H1 (cell line): ENCODE results near the gene PFDN6. TPM values are rescaled to one million over a fixed set of nuclear protein-coding genes. Genes with fewer than 3 reads are reported as not detected.

ENCODE experiments used
- CTCF ChIA-PET: fragments of 300-600 bp; sonication (Branson Sonifier 250); formaldehyde crosslinking; loops from one replicate; lab custom pipeline; 2021; ENCODE audit not compliant: partially characterized antibody; lab: Charles Lee
- POLR2A ChIA-PET: fragments of 300-600 bp; sonication (Branson Sonifier 250); formaldehyde crosslinking; loops from one replicate; lab custom pipeline; 2021; ENCODE audit warnings: inconsistent platforms; ENCODE audit not compliant: partially characterized antibody; lab: Charles Lee
- DNase-seq, 2 experiments: peaks; one replicate each; pipeline versions ENCODE4 v3.0.0 to v3.0.0-alpha.2; 2010 to 2022; ENCODE audit warnings: low spot score in 2 of 2, low read depth in 1 of 2, mixed read lengths in 1 of 2
- FAIRE-seq: peaks from 2 replicates; lab custom pipeline; 2011; peaks lifted over from hg19 to GRCh38; lab: Jason Lieb, UNC
- H2AFZ ChIP-seq: 2 replicates; pipeline ENCODE4 v1.8.1; 2012; ENCODE audit warnings: low read length, inconsistent platforms
- H2AK5ac ChIP-seq: 2 replicates; pipeline ENCODE4 v1.6.1; 2013; ENCODE audit warnings: low read depth, low read length
- H2BK120ac ChIP-seq: replicated peaks from 2 replicates; pipeline ENCODE3; 2013; ENCODE audit warnings: low read depth, low read length, inconsistent platforms
- H2BK12ac ChIP-seq: 2 replicates; pipeline ENCODE4 v1.6.1; 2013; ENCODE audit warnings: low read depth, low read length
- H2BK15ac ChIP-seq: 2 replicates; pipeline ENCODE4 v1.6.1; 2013; ENCODE audit warnings: low read length
- H2BK20ac ChIP-seq: 2 replicates; pipeline ENCODE4 v1.6.1; 2013; ENCODE audit warnings: low read length
- H2BK5ac ChIP-seq: 2 replicates; pipeline ENCODE4 v1.6.1; 2013; ENCODE audit warnings: low read depth, low read length
- H3K14ac ChIP-seq: 2 replicates; pipeline ENCODE4 v1.6.1; 2013; ENCODE audit warnings: inconsistent platforms; ENCODE audit not compliant: insufficient read length
- H3K18ac ChIP-seq: 2 replicates; pipeline ENCODE4 v1.6.1; 2013; ENCODE audit warnings: low read length; ENCODE audit errors: extremely low read depth
- H3K23ac ChIP-seq: 2 replicates; pipeline ENCODE4 v1.6.1; 2013; ENCODE audit warnings: inconsistent platforms; ENCODE audit not compliant: insufficient read length
- H3K23me2 ChIP-seq: 2 replicates; pipeline ENCODE4 v1.6.1; 2013; ENCODE audit warnings: low read depth, low read length
- H3K27ac ChIP-seq: 2 replicates; pipeline ENCODE4 v1.6.1; 2011; ENCODE audit warnings: low read depth, low read length, inconsistent platforms
- H3K27me3 ChIP-seq, 4 experiments: replicated peaks in 1 of 4; 1 replicate in 1 of 4; 2 replicates in 3 of 4; pipeline versions ENCODE4 v1.6.1 to v1.8.1; 2011 to 2013; ENCODE audit warnings: low read length in 3 of 4, mild to moderate bottlenecking in 3 of 4, inconsistent platforms in 2 of 4, mixed read lengths in 2 of 4, moderate library complexity in 1 of 4; ENCODE audit not compliant: control insufficient read depth in 3 of 4, insufficient read depth in 3 of 4; ENCODE audit errors: extremely low read depth in 1 of 4
- H3K36me3 ChIP-seq, 4 experiments: 2 replicates each; pipeline versions ENCODE4 v1.6.1 to v1.8.1; 2011 to 2013; ENCODE audit warnings: mild to moderate bottlenecking in 4 of 4, low read length in 3 of 4, moderate library complexity in 2 of 4, control low read depth in 1 of 4, inconsistent platforms in 1 of 4; ENCODE audit not compliant: insufficient read depth in 4 of 4, control insufficient read depth in 2 of 4
- H3K4ac ChIP-seq: replicated peaks from 2 replicates; pipeline ENCODE3; 2013; ENCODE audit warnings: low read length, low read depth, mixed read lengths, inconsistent platforms; ENCODE audit not compliant: insufficient read length
- H3K4me1 ChIP-seq, 4 experiments: replicated peaks in 1 of 4; 1 replicate in 1 of 4; 2 replicates in 3 of 4; pipeline versions ENCODE4 v1.6.1 to v1.8.1; 2011 to 2013; ENCODE audit warnings: low read length in 3 of 4, inconsistent platforms in 2 of 4, mixed read lengths in 1 of 4; ENCODE audit not compliant: insufficient read depth in 4 of 4, control insufficient read depth in 3 of 4
- H3K4me2 ChIP-seq, 2 experiments: 2 replicates each; pipeline versions ENCODE4 v1.6.1 to v1.8.1; 2011 to 2013; ENCODE audit warnings: low read depth in 2 of 2, low read length in 2 of 2, control low read depth in 1 of 2, inconsistent platforms in 1 of 2, mild to moderate bottlenecking in 1 of 2; ENCODE audit not compliant: insufficient read depth in 1 of 2
- H3K4me3 ChIP-seq, 4 experiments: fragments of 200-600, 300-600 bp in 1 of 4; sonication (generic), shearing (Covaris generic), sonication (Bioruptor Twin) in 1 of 4; 2 replicates each; pipeline versions ENCODE4 v1.5.1 to v1.8.1; 2011 to 2016; ENCODE audit warnings: low read length in 4 of 4, low read depth in 3 of 4, control low read depth in 2 of 4, inconsistent platforms in 2 of 4, mild to moderate bottlenecking in 2 of 4, mixed read lengths in 1 of 4, moderate library complexity in 1 of 4; ENCODE audit not compliant: insufficient read depth in 2 of 4; ENCODE audit errors: extremely low read depth in 1 of 4
- H3K56ac ChIP-seq: replicated peaks from 2 replicates; pipeline ENCODE3; 2013; ENCODE audit warnings: low read depth, mild to moderate bottlenecking, mixed read lengths, low read length, inconsistent platforms; ENCODE audit not compliant: insufficient read length
- H3K79me1 ChIP-seq: 2 replicates; pipeline ENCODE4 v1.6.1; 2013; ENCODE audit warnings: low read depth, low read length, control low read depth
- H3K79me2 ChIP-seq, 2 experiments: 2 replicates each; pipeline versions ENCODE4 v1.6.1 to v1.8.1; 2012 to 2013; ENCODE audit warnings: low read length in 2 of 2, mild to moderate bottlenecking in 2 of 2, inconsistent platforms in 1 of 2; ENCODE audit not compliant: insufficient read depth in 2 of 2, control insufficient read depth in 1 of 2
- H3K9ac ChIP-seq, 4 experiments: replicated peaks in 1 of 4; 1 replicate in 1 of 4; 2 replicates in 3 of 4; pipeline versions ENCODE4 v1.6.1 to v1.8.1; 2011 to 2013; ENCODE audit warnings: low read depth in 3 of 4, low read length in 3 of 4, control low read depth in 2 of 4, mild to moderate bottlenecking in 2 of 4, moderate library complexity in 2 of 4, inconsistent platforms in 1 of 4; ENCODE audit errors: extremely low read depth in 1 of 4
- H3K9me3 ChIP-seq, 2 experiments: 2 replicates each; pipeline versions ENCODE4 v1.6.1 to v1.8.1; 2012 to 2013; ENCODE audit warnings: mild to moderate bottlenecking in 2 of 2, moderate library complexity in 2 of 2, control low read depth in 1 of 2, inconsistent platforms in 1 of 2, low read depth in 1 of 2, low read length in 1 of 2, mixed read lengths in 1 of 2; ENCODE audit not compliant: insufficient read depth in 2 of 2
- H4K20me1 ChIP-seq, 2 experiments: replicated peaks in 1 of 2; 2 replicates each; pipeline versions ENCODE3 to v1.8.1; 2011 to 2013; ENCODE audit warnings: inconsistent platforms in 2 of 2, low read length in 2 of 2, mild to moderate bottlenecking in 1 of 2; ENCODE audit not compliant: insufficient read depth in 2 of 2, control insufficient read depth in 1 of 2
- H4K5ac ChIP-seq: 2 replicates; pipeline ENCODE4 v1.6.1; 2013; ENCODE audit warnings: low read length, low read depth, mixed read lengths, inconsistent platforms; ENCODE audit not compliant: insufficient read length
- H4K8ac ChIP-seq: 2 replicates; pipeline ENCODE4 v1.8.0; 2013; ENCODE audit warnings: mild to moderate bottlenecking, moderate library complexity, low read length, inconsistent platforms; ENCODE audit not compliant: insufficient read depth; ENCODE audit errors: extremely low read depth
- H4K91ac ChIP-seq: replicated peaks from 2 replicates; pipeline ENCODE3; 2013; ENCODE audit warnings: low read length, mixed read lengths, inconsistent platforms; ENCODE audit not compliant: insufficient read length
- JUND ChIP-seq: IDR thresholded peaks from 2 replicates; pipeline ENCODE4 v1.6.1; 2011; ENCODE audit warnings: mild to moderate bottlenecking, improper control_type of control experiment, low read length
- KDM4A ChIP-seq: IDR thresholded peaks from one replicate; pipeline ENCODE4 v1.7.1; 2012; ENCODE audit warnings: low read depth, mild to moderate bottlenecking, moderate library complexity, low read length, inconsistent platforms; ENCODE audit not compliant: severe bottlenecking
- POLR2A ChIP-seq, 2 experiments: IDR thresholded peaks; 1 replicate in 1 of 2; 2 replicates in 1 of 2; pipeline ENCODE4 v1.6.1; 2011; ENCODE audit warnings: low read depth in 2 of 2, low read length in 2 of 2, mild to moderate bottlenecking in 2 of 2; ENCODE audit errors: control extremely low read depth in 1 of 2
- POLR2AphosphoS5 ChIP-seq: IDR thresholded peaks from 2 replicates; pipeline ENCODE4 v1.6.1; 2011; ENCODE audit warnings: low read depth, low read length
- SAP30 ChIP-seq: fragments of 300-600 bp; sonication (generic); IDR thresholded peaks from 2 replicates; pipeline ENCODE4 v1.7.1; 2012; ENCODE audit warnings: low read length, moderate library complexity, mild to moderate bottlenecking, inconsistent platforms; ENCODE audit not compliant: insufficient read depth, insufficient replicate concordance
- SIN3A ChIP-seq, 2 experiments: IDR thresholded peaks in 1 of 2; conservative IDR thresholded peaks in 1 of 2; 2 replicates each; pipeline ENCODE4 v1.6.1; 2011 to 2012; ENCODE audit warnings: low read length in 2 of 2, improper control_type of control experiment in 1 of 2, low read depth in 1 of 2, mild to moderate bottlenecking in 1 of 2
- WGBS, 2 experiments: shearing (Covaris generic) in 1 of 2; methylation state at CpG; one replicate each; pipeline versions ENCODE4 v1.1.6 to v1.1.7; 2013 to 2015; ENCODE audit warnings: low lambda C conversion rate in 2 of 2, mixed read lengths in 2 of 2, inconsistent platforms in 1 of 2, low coverage in 1 of 2, missing lambda C conversion rate in 1 of 2; ENCODE audit not compliant: insufficient replicate concordance in 2 of 2, insufficient coverage in 1 of 2, insufficient read length in 1 of 2; ENCODE audit errors: extremely low coverage in 1 of 2, missing lambda C conversion rate in 1 of 2; 5-methylcytosine and 5-hydroxymethylcytosine counted together
- polyA plus RNA-seq, 7 experiments: library from polyadenylated mRNA; depleted of rRNA in 3 of 7; stranded (reverse) in 5 of 7; unstranded in 2 of 7; fragments of >200 nt in 5 of 7; fragments of 200-250 nt in 2 of 7; gene quantifications; 1 replicate in 5 of 7; 2 replicates in 1 of 7; 4 replicates in 1 of 7; pipeline versions ENCODE4 v1.2.1 to v1.2.3, GENCODE V29; 2011 to 2013; ENCODE audit warnings: missing spikeins in 2 of 7, mixed read lengths in 2 of 7
- total RNA-seq: library from RNA; stranded (reverse); fragmentation: NEBNext Ultra II Directional; extraction: Animal tissue kit (Norgen Biotek cat#: 25700); gene quantifications from 2 replicates; pipeline ENCODE4 v1.2.1, GENCODE V29; 2021
- TF ChIP-seq, protein P1 (sequence below), 3 experiments: IDR thresholded peaks; 1 replicate in 2 of 3; 2 replicates in 1 of 3; pipeline versions ENCODE4 v1.5.1 to v1.6.1; 2011; ENCODE audit warnings: low read length in 3 of 3, mild to moderate bottlenecking in 3 of 3, inconsistent platforms in 2 of 3, low read depth in 1 of 3, moderate library complexity in 1 of 3; ENCODE audit not compliant: insufficient read depth in 1 of 3; ENCODE audit errors: control extremely low read depth in 1 of 3

PFDN6 gene
- total and polyA plus RNA-seq, 2 of the 8 experiments (the other 6 are each of a cell fraction or from before 2014, with no cell fraction given) = 32.0 to 95.7 TPM

GRCh38 chr6:33297956-33298772 lies 8.8 kb downstream of the PFDN6 start:
- Histone ChIP-seq H3K23ac (no peak overlapping the region), H2BK12ac (no peak overlapping the region), H2AFZ (no peak overlapping the region), H3K14ac (no peak overlapping the region), H2BK15ac (no peak overlapping the region), H3K79me1 (peaks cover 9% of the 10 kb centered on the region; the same call in 1 of the 2 replicates), H2BK120ac (no peak overlapping the region), H4K8ac (peak overlapping the region; percentile 28; the same call in 1 of the 2 replicates), H3K4me2 (peak overlapping the region; percentile 34 to 98), H3K4ac (no peak overlapping the region), H3K27me3 (no peaks in the 10 kb centered on the region), H4K20me1 (peaks cover 0 to 5% of the 10 kb centered on the region in 2 experiments), H3K18ac (no peak overlapping the region; the same call in 1 of the 2 replicates), H3K4me1 (peaks cover 0 to 6% (median 4%) of the 10 kb centered on the region in 4 experiments; a peak in 6 of 7 replicates), H3K79me2 (peaks cover 0 to 25% of the 10 kb centered on the region in 2 experiments; a peak in 2 of 4 replicates), H3K36me3 (peaks cover 1 to 6% (median 2%) of the 10 kb centered on the region in 4 experiments; a peak in 5 of 8 replicates), H3K27ac (peak overlapping the region; percentile 81), H3K4me3 (peak overlapping the region; percentile 76 to 99 (median 94)), H2BK20ac (no peak overlapping the region), H2AK5ac (no peak overlapping the region), H3K9me3 (no peaks in the 10 kb centered on the region), H2BK5ac (peak overlapping the region; percentile 95; the same call in 1 of the 2 replicates), H4K5ac (no peak overlapping the region), H4K91ac (no peak overlapping the region), H3K9ac (peak overlapping the region in 3 of 4 experiments; percentile 13 to 69 (median 60); a peak in 5 of 7 replicates), H3K23me2 (peaks cover 16% of the 10 kb centered on the region), H3K56ac (no peak overlapping the region)
- 2% methylated on average over 16 of the region's 42 CpGs; no CpG with 5 or more reads in 1 of the 2 experiments for WGBS, 2 experiments
- POLR2A ChIA-PET = interaction anchor here (1.0 to 16.7 kb wide), 14 partner anchors 9 to 327 kb away, joined by 3 to 337 read pairs (median 8); partner anchors contain the start of genes B3GALT4, PFDN6, RPS18 and TAPBP
- DNase-seq = peak in 1 of 2 experiments; percentile 84
- CTCF ChIA-PET = interaction anchor here (0.6 to 6.2 kb wide), 11 partner anchors 8 to 364 kb away, joined by 3 to 77 read pairs (median 4); partner anchors contain the start of genes B3GALT4, CUTA, PFDN6 and TAPBP
- FAIRE-seq = no peak
- TF ChIP-seq, protein P1, sequence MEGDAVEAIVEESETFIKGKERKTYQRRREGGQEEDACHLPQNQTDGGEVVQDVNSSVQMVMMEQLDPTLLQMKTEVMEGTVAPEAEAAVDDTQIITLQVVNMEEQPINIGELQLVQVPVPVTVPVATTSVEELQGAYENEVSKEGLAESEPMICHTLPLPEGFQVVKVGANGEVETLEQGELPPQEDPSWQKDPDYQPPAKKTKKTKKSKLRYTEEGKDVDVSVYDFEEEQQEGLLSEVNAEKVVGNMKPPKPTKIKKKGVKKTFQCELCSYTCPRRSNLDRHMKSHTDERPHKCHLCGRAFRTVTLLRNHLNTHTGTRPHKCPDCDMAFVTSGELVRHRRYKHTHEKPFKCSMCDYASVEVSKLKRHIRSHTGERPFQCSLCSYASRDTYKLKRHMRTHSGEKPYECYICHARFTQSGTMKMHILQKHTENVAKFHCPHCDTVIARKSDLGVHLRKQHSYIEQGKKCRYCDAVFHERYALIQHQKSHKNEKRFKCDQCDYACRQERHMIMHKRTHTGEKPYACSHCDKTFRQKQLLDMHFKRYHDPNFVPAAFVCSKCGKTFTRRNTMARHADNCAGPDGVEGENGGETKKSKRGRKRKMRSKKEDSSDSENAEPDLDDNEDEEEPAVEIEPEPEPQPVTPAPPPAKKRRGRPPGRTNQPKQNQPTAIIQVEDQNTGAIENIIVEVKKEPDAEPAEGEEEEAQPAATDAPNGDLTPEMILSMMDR (IDR thresholded peaks at IDR 0.05; ENCODE audit: control extremely low read depth in 1 of 3, insufficient read depth in 1 of 3, low read depth in 1 of 3, low read length in 3 of 3) = no peak
- no peak for TF ChIP-seq JUND
- TF ChIP-seq POLR2AphosphoS5 = peak; percentile 23; the same call in 1 of the 2 replicates
- TF ChIP-seq SAP30 = peak; percentile 91
- peak; percentile 5 to 29; a peak in 2 of 3 replicates for TF ChIP-seq POLR2A (IDR thresholded peaks at IDR 0.05; ENCODE audit: control extremely low read depth in 1 of 2, low read depth in 2 of 2, low read length in 2 of 2)
- peak in 1 of 2 experiments; percentile 84; a peak in 2 of 4 replicates for TF ChIP-seq SIN3A (conservative IDR thresholded peaks at IDR 0.05 in 1 of 2, IDR thresholded peaks at IDR 0.05 in 1 of 2; ENCODE audit: low read depth in 1 of 2, low read length in 2 of 2)
- peak; percentile 16 for TF ChIP-seq KDM4A
